Kidney (tissue), 14 donors: Measurements from ENCODE around the gene LRCOL1. TPM values are rescaled to one million over a fixed set of nuclear protein-coding genes. Genes with fewer than 3 reads are reported as not detected.
A peak's percentile ranks its signal among the peaks of the same experiment; 100 is the strongest.

ENCODE experiments used
- DNase-seq, 5 donors: peaks; one replicate each; pipeline ENCODE4 v3.0.0-alpha.2; 2013 to 2020
- FAIRE-seq: peaks from 2 replicates; lab custom pipeline; 2012; peaks lifted over from hg19 to GRCh38; lab: Jason Lieb, UNC
- H3K27ac ChIP-seq, 2 donors: one replicate each; pipeline ENCODE4 v1.7.0; 2013; ENCODE audit warnings: low read depth in 2 of 2, low read length in 2 of 2, inconsistent platforms in 1 of 2
- H3K27me3 ChIP-seq: one replicate; pipeline ENCODE4 v1.7.1; 2013; ENCODE audit warnings: low read length, inconsistent platforms; ENCODE audit not compliant: control insufficient read depth, insufficient read depth
- H3K36me3 ChIP-seq, 3 donors: one replicate each; pipeline versions ENCODE4 v1.7.0 to v1.7.1; 2013; ENCODE audit warnings: low read length in 3 of 3, control low read depth in 1 of 3, inconsistent platforms in 1 of 3; ENCODE audit not compliant: insufficient read depth in 3 of 3, control insufficient read depth in 2 of 3
- H3K4me1 ChIP-seq, 3 donors: one replicate each; pipeline versions ENCODE4 v1.7.0 to v1.7.1; 2013; ENCODE audit warnings: low read length in 3 of 3, inconsistent platforms in 1 of 3, low read depth in 1 of 3; ENCODE audit not compliant: control insufficient read depth in 2 of 3, insufficient read depth in 2 of 3
- H3K4me3 ChIP-seq, 3 donors: one replicate each; pipeline versions ENCODE4 v1.7.0 to v1.8.1; 2013; ENCODE audit warnings: low read length in 3 of 3, control low read depth in 1 of 3, inconsistent platforms in 1 of 3
- H3K9ac ChIP-seq, 3 donors: one replicate each; pipeline versions ENCODE4 v1.7.0 to v1.7.1; 2013; ENCODE audit warnings: low read length in 3 of 3, control low read depth in 1 of 3, inconsistent platforms in 1 of 3
- H3K9me3 ChIP-seq, 3 donors: one replicate each; pipeline versions ENCODE4 v1.7.0 to v1.7.1; 2013; ENCODE audit warnings: low read length in 3 of 3, control low read depth in 1 of 3, inconsistent platforms in 1 of 3; ENCODE audit not compliant: control insufficient read depth in 2 of 3, insufficient read depth in 1 of 3
- CTCF ChIP-seq: IDR thresholded peaks from 3 replicates; pipeline ENCODE4 v1.5.1; 2012; ENCODE audit warnings: mild to moderate bottlenecking, moderate library complexity, borderline replicate concordance; ENCODE audit not compliant: insufficient read depth; ENCODE audit errors: extremely low read depth
- intact Hi-C: fragments of 100-400 bp; cut with DNase I; formaldehyde crosslinking; loops from one replicate; pipeline ENCODE4 v1.11.1; 2022
- polyA plus RNA-seq: library from polyadenylated mRNA; stranded (reverse); fragments of 350-450 nt; fragmentation: Illumina TruSeq; extraction: RNeasy Lipid Tissue Mini Kit (QIAGEN cat#74804); gene quantifications from one replicate; pipeline ENCODE4 v1.2.3, GENCODE V29; 2014; ENCODE audit warnings: low read depth, low replicate concordance; ENCODE audit not compliant: insufficient read depth
- total RNA-seq: library from RNA; stranded (reverse); fragmentation: NEBNext Ultra II Directional; extraction: Animal tissue kit (Norgen Biotek cat#: 25700); gene quantifications from one replicate; pipeline ENCODE4 v1.2.1, GENCODE V29; 2021
- donor health status: control.
- donor health status: control.
- donor health status: control.
- donor health status: control.
- donor health status: control.
- donor health status: DM: yes; HTN: yes; CAD: no.
- donor health status: Normal renal cell carcinoma (clear cell type).

LRCOL1 gene
- total and polyA plus RNA-seq, 2 donors from 2014 or later: 1.0 to 1.8 TPM

- no peak for TF ChIP-seq CTCF
- H3K4me3 ChIP-seq: no peak overlapping the region
- peak in 4 of 5 donors; percentile 70 to 86 (median 76) for DNase-seq
- H3K36me3 ChIP-seq: peaks cover 4 to 11% (median 4%) of the 10 kb centered on the region in 3 donors
- intact Hi-C loops: no loop called here
- H3K4me1 ChIP-seq: no peaks in the 10 kb centered on the region
- no peak overlapping the region for H3K9ac ChIP-seq
- FAIRE-seq: no peak
- H3K9me3 ChIP-seq: no peaks in the 10 kb centered on the region
- H3K27ac ChIP-seq: no peak overlapping the region
- no peaks in the 10 kb centered on the region for H3K27me3 ChIP-seq
Measured at GRCh38 chr12:132582058-132582420, 28.3 kb downstream of the LRCOL1 start.

- H3K27ac ChIP-seq: no peak overlapping the region
- H3K4me3 ChIP-seq: no peak overlapping the region
- H3K9ac ChIP-seq: no peak overlapping the region
- no peaks in the 10 kb centered on the region for H3K4me1 ChIP-seq
- no peak for FAIRE-seq
- no peaks in the 10 kb centered on the region for H3K27me3 ChIP-seq
- H3K9me3 ChIP-seq: no peaks in the 10 kb centered on the region
- no peak for DNase-seq
- intact Hi-C loops: no loop called here
- peaks cover 4 to 11% (median 4%) of the 10 kb centered on the region in 3 donors for H3K36me3 ChIP-seq
- TF ChIP-seq CTCF: no peak
Measured at GRCh38 chr12:132581348-132582057, 28.9 kb downstream of the LRCOL1 start.

GRCh38 chr12:132580701-132581292, 29.6 kb downstream of the LRCOL1 start:
- FAIRE-seq: no peak
- Histone ChIP-seq H3K4me3 (no peak overlapping the region), H3K9ac (no peak overlapping the region), H3K27me3 (no peaks in the 10 kb centered on the region), H3K36me3 (peaks cover 4 to 11% (median 4%) of the 10 kb centered on the region in 3 donors), H3K27ac (no peak overlapping the region), H3K9me3 (no peaks in the 10 kb centered on the region), H3K4me1 (no peaks in the 10 kb centered on the region)
- intact Hi-C loops: no loop called here
- DNase-seq: no peak
- no peak for TF ChIP-seq CTCF
